H1 (cell line): ENCODE results near the gene MYH9. TPM values are rescaled to one million over a fixed set of nuclear protein-coding genes. Genes with fewer than 3 reads are reported as not detected.

Experiments used
- CTCF ChIA-PET: fragments of 300-600 bp; sonication (Branson Sonifier 250); formaldehyde crosslinking; loops from one replicate; lab custom pipeline; 2021; ENCODE audit not compliant: partially characterized antibody; lab: Charles Lee
- POLR2A ChIA-PET: fragments of 300-600 bp; sonication (Branson Sonifier 250); formaldehyde crosslinking; loops from one replicate; lab custom pipeline; 2021; ENCODE audit warnings: inconsistent platforms; ENCODE audit not compliant: partially characterized antibody; lab: Charles Lee
- DNase-seq, 2 experiments: peaks; one replicate each; pipeline versions ENCODE4 v3.0.0 to v3.0.0-alpha.2; 2010 to 2022; ENCODE audit warnings: low spot score in 2 of 2, low read depth in 1 of 2, mixed read lengths in 1 of 2
- FAIRE-seq: peaks from 2 replicates; lab custom pipeline; 2011; peaks lifted over from hg19 to GRCh38; lab: Jason Lieb, UNC
- H2AFZ ChIP-seq: 2 replicates; pipeline ENCODE4 v1.8.1; 2012; ENCODE audit warnings: low read length, inconsistent platforms
- H2AK5ac ChIP-seq: 2 replicates; pipeline ENCODE4 v1.6.1; 2013; ENCODE audit warnings: low read depth, low read length
- H2BK120ac ChIP-seq: replicated peaks from 2 replicates; pipeline ENCODE3; 2013; ENCODE audit warnings: low read depth, low read length, inconsistent platforms
- H2BK12ac ChIP-seq: 2 replicates; pipeline ENCODE4 v1.6.1; 2013; ENCODE audit warnings: low read depth, low read length
- H2BK15ac ChIP-seq: 2 replicates; pipeline ENCODE4 v1.6.1; 2013; ENCODE audit warnings: low read length
- H2BK20ac ChIP-seq: 2 replicates; pipeline ENCODE4 v1.6.1; 2013; ENCODE audit warnings: low read length
- H2BK5ac ChIP-seq: 2 replicates; pipeline ENCODE4 v1.6.1; 2013; ENCODE audit warnings: low read depth, low read length
- H3K14ac ChIP-seq: 2 replicates; pipeline ENCODE4 v1.6.1; 2013; ENCODE audit warnings: inconsistent platforms; ENCODE audit not compliant: insufficient read length
- H3K18ac ChIP-seq: 2 replicates; pipeline ENCODE4 v1.6.1; 2013; ENCODE audit warnings: low read length; ENCODE audit errors: extremely low read depth
- H3K23ac ChIP-seq: 2 replicates; pipeline ENCODE4 v1.6.1; 2013; ENCODE audit warnings: inconsistent platforms; ENCODE audit not compliant: insufficient read length
- H3K23me2 ChIP-seq: 2 replicates; pipeline ENCODE4 v1.6.1; 2013; ENCODE audit warnings: low read depth, low read length
- H3K27ac ChIP-seq: 2 replicates; pipeline ENCODE4 v1.6.1; 2011; ENCODE audit warnings: low read depth, low read length, inconsistent platforms
- H3K27me3 ChIP-seq, 4 experiments: replicated peaks in 1 of 4; 1 replicate in 1 of 4; 2 replicates in 3 of 4; pipeline versions ENCODE4 v1.6.1 to v1.8.1; 2011 to 2013; ENCODE audit warnings: low read length in 3 of 4, mild to moderate bottlenecking in 3 of 4, inconsistent platforms in 2 of 4, mixed read lengths in 2 of 4, moderate library complexity in 1 of 4; ENCODE audit not compliant: control insufficient read depth in 3 of 4, insufficient read depth in 3 of 4; ENCODE audit errors: extremely low read depth in 1 of 4
- H3K36me3 ChIP-seq, 4 experiments: 2 replicates each; pipeline versions ENCODE4 v1.6.1 to v1.8.1; 2011 to 2013; ENCODE audit warnings: mild to moderate bottlenecking in 4 of 4, low read length in 3 of 4, moderate library complexity in 2 of 4, control low read depth in 1 of 4, inconsistent platforms in 1 of 4; ENCODE audit not compliant: insufficient read depth in 4 of 4, control insufficient read depth in 2 of 4
- H3K4ac ChIP-seq: replicated peaks from 2 replicates; pipeline ENCODE3; 2013; ENCODE audit warnings: low read length, low read depth, mixed read lengths, inconsistent platforms; ENCODE audit not compliant: insufficient read length
- H3K4me1 ChIP-seq, 4 experiments: replicated peaks in 1 of 4; 1 replicate in 1 of 4; 2 replicates in 3 of 4; pipeline versions ENCODE4 v1.6.1 to v1.8.1; 2011 to 2013; ENCODE audit warnings: low read length in 3 of 4, inconsistent platforms in 2 of 4, mixed read lengths in 1 of 4; ENCODE audit not compliant: insufficient read depth in 4 of 4, control insufficient read depth in 3 of 4
- H3K4me2 ChIP-seq, 2 experiments: 2 replicates each; pipeline versions ENCODE4 v1.6.1 to v1.8.1; 2011 to 2013; ENCODE audit warnings: low read depth in 2 of 2, low read length in 2 of 2, control low read depth in 1 of 2, inconsistent platforms in 1 of 2, mild to moderate bottlenecking in 1 of 2; ENCODE audit not compliant: insufficient read depth in 1 of 2
- H3K4me3 ChIP-seq, 4 experiments: fragments of 200-600, 300-600 bp in 1 of 4; sonication (generic), shearing (Covaris generic), sonication (Bioruptor Twin) in 1 of 4; 2 replicates each; pipeline versions ENCODE4 v1.5.1 to v1.8.1; 2011 to 2016; ENCODE audit warnings: low read length in 4 of 4, low read depth in 3 of 4, control low read depth in 2 of 4, inconsistent platforms in 2 of 4, mild to moderate bottlenecking in 2 of 4, mixed read lengths in 1 of 4, moderate library complexity in 1 of 4; ENCODE audit not compliant: insufficient read depth in 2 of 4; ENCODE audit errors: extremely low read depth in 1 of 4
- H3K56ac ChIP-seq: replicated peaks from 2 replicates; pipeline ENCODE3; 2013; ENCODE audit warnings: low read depth, mild to moderate bottlenecking, mixed read lengths, low read length, inconsistent platforms; ENCODE audit not compliant: insufficient read length
- H3K79me1 ChIP-seq: 2 replicates; pipeline ENCODE4 v1.6.1; 2013; ENCODE audit warnings: low read depth, low read length, control low read depth
- H3K79me2 ChIP-seq, 2 experiments: 2 replicates each; pipeline versions ENCODE4 v1.6.1 to v1.8.1; 2012 to 2013; ENCODE audit warnings: low read length in 2 of 2, mild to moderate bottlenecking in 2 of 2, inconsistent platforms in 1 of 2; ENCODE audit not compliant: insufficient read depth in 2 of 2, control insufficient read depth in 1 of 2
- H3K9ac ChIP-seq, 4 experiments: replicated peaks in 1 of 4; 1 replicate in 1 of 4; 2 replicates in 3 of 4; pipeline versions ENCODE4 v1.6.1 to v1.8.1; 2011 to 2013; ENCODE audit warnings: low read depth in 3 of 4, low read length in 3 of 4, control low read depth in 2 of 4, mild to moderate bottlenecking in 2 of 4, moderate library complexity in 2 of 4, inconsistent platforms in 1 of 4; ENCODE audit errors: extremely low read depth in 1 of 4
- H3K9me3 ChIP-seq, 2 experiments: 2 replicates each; pipeline versions ENCODE4 v1.6.1 to v1.8.1; 2012 to 2013; ENCODE audit warnings: mild to moderate bottlenecking in 2 of 2, moderate library complexity in 2 of 2, control low read depth in 1 of 2, inconsistent platforms in 1 of 2, low read depth in 1 of 2, low read length in 1 of 2, mixed read lengths in 1 of 2; ENCODE audit not compliant: insufficient read depth in 2 of 2
- H4K20me1 ChIP-seq, 2 experiments: replicated peaks in 1 of 2; 2 replicates each; pipeline versions ENCODE3 to v1.8.1; 2011 to 2013; ENCODE audit warnings: inconsistent platforms in 2 of 2, low read length in 2 of 2, mild to moderate bottlenecking in 1 of 2; ENCODE audit not compliant: insufficient read depth in 2 of 2, control insufficient read depth in 1 of 2
- H4K5ac ChIP-seq: 2 replicates; pipeline ENCODE4 v1.6.1; 2013; ENCODE audit warnings: low read length, low read depth, mixed read lengths, inconsistent platforms; ENCODE audit not compliant: insufficient read length
- H4K8ac ChIP-seq: 2 replicates; pipeline ENCODE4 v1.8.0; 2013; ENCODE audit warnings: mild to moderate bottlenecking, moderate library complexity, low read length, inconsistent platforms; ENCODE audit not compliant: insufficient read depth; ENCODE audit errors: extremely low read depth
- H4K91ac ChIP-seq: replicated peaks from 2 replicates; pipeline ENCODE3; 2013; ENCODE audit warnings: low read length, mixed read lengths, inconsistent platforms; ENCODE audit not compliant: insufficient read length
- CREB1 ChIP-seq: IDR thresholded peaks from 2 replicates; pipeline ENCODE4 v1.6.1; 2012; ENCODE audit warnings: inconsistent platforms
- EZH2 ChIP-seq: fragments of 200-600 bp; sonication (generic); IDR thresholded peaks from 2 replicates; pipeline ENCODE4 v1.7.1; 2012; ENCODE audit warnings: low read depth, mild to moderate bottlenecking, moderate library complexity, low read length, inconsistent platforms; ENCODE audit not compliant: severe bottlenecking
- NANOG ChIP-seq: IDR thresholded peaks from 2 replicates; pipeline ENCODE4 v1.6.1; 2011; ENCODE audit warnings: low read length, low read depth, mild to moderate bottlenecking, inconsistent platforms; ENCODE audit not compliant: insufficient read depth, poor library complexity, severe bottlenecking
- POLR2A ChIP-seq, 2 experiments: IDR thresholded peaks; 1 replicate in 1 of 2; 2 replicates in 1 of 2; pipeline ENCODE4 v1.6.1; 2011; ENCODE audit warnings: low read depth in 2 of 2, low read length in 2 of 2, mild to moderate bottlenecking in 2 of 2; ENCODE audit errors: control extremely low read depth in 1 of 2
- SP1 ChIP-seq: IDR thresholded peaks from 2 replicates; pipeline ENCODE4 v1.6.1; 2011; ENCODE audit warnings: low read depth, low read length
- TEAD4 ChIP-seq: IDR thresholded peaks from 2 replicates; pipeline ENCODE4 v1.6.1; 2012; ENCODE audit warnings: low read depth, low read length, inconsistent platforms, mixed read lengths
- WGBS, 2 experiments: shearing (Covaris generic) in 1 of 2; methylation state at CpG; one replicate each; pipeline versions ENCODE4 v1.1.6 to v1.1.7; 2013 to 2015; ENCODE audit warnings: low lambda C conversion rate in 2 of 2, mixed read lengths in 2 of 2, inconsistent platforms in 1 of 2, low coverage in 1 of 2, missing lambda C conversion rate in 1 of 2; ENCODE audit not compliant: insufficient replicate concordance in 2 of 2, insufficient coverage in 1 of 2, insufficient read length in 1 of 2; ENCODE audit errors: extremely low coverage in 1 of 2, missing lambda C conversion rate in 1 of 2; 5-methylcytosine and 5-hydroxymethylcytosine counted together
- polyA plus RNA-seq, 7 experiments: library from polyadenylated mRNA; depleted of rRNA in 3 of 7; stranded (reverse) in 5 of 7; unstranded in 2 of 7; fragments of >200 nt in 5 of 7; fragments of 200-250 nt in 2 of 7; gene quantifications; 1 replicate in 5 of 7; 2 replicates in 1 of 7; 4 replicates in 1 of 7; pipeline versions ENCODE4 v1.2.1 to v1.2.3, GENCODE V29; 2011 to 2013; ENCODE audit warnings: missing spikeins in 2 of 7, mixed read lengths in 2 of 7
- total RNA-seq: library from RNA; stranded (reverse); fragmentation: NEBNext Ultra II Directional; extraction: Animal tissue kit (Norgen Biotek cat#: 25700); gene quantifications from 2 replicates; pipeline ENCODE4 v1.2.1, GENCODE V29; 2021

Gene MYH9
- total and polyA plus RNA-seq, 2 of the 8 experiments (the other 6 are each of a cell fraction or from before 2014, with no cell fraction given): 24.9 to 322 TPM

DNA sequence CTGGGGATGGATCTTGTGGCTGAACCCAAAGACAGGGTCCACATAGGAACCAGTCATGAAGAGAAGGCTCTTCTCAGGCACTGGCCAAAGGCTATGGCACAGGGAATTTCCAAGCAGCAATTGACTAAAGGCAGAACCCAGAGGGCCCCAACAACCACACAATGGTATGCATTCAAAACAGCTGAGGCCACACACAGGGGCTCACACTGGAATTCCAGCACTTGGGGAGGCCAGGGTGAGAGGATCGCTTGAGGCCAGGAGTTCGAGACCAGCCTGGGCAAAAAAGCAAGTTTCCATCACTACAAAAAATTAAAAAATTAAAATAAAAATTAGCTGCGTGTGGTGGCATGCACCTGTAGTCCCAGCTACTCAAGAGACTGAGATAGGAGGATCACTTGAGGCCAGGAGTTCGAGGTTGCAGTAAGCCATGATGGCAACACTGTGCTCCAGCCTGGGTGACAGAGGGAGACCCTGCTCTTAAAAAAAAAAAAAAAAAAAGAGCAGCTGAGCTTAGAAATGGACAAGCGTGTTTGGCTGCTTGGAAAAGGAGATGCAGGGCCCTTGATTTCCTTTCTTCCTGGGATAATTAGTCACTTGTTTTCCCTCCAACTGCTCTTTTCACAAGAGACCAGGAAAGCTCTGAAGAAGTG is 44.6 kb downstream of the MYH9 start:
- FAIRE-seq (no peak), DNase-seq (no peak)
- Histone ChIP-seq H4K91ac (no peak overlapping the region), H3K4ac (no peak overlapping the region), H4K5ac (no peak overlapping the region), H2BK5ac (no peak overlapping the region; the same call in 1 of the 2 replicates), H2AK5ac (0 out of 2 replicates have a peak overlapping the region, but pooled peaks have one; percentile 75), H3K9ac (no peak overlapping the region), H3K14ac (no peak overlapping the region), H3K4me3 (no peak overlapping the region), H3K23me2 (no peaks in the 10 kb centered on the region), H4K8ac (no peak overlapping the region), H3K4me2 (no peak overlapping the region), H3K79me1 (peaks cover 17% of the 10 kb centered on the region), H3K79me2 (peaks cover 0 to 71% of the 10 kb centered on the region in 2 experiments; a peak in 2 of 4 replicates), H3K56ac (no peak overlapping the region), H2BK20ac (no peak overlapping the region), H3K27me3 (no peaks in the 10 kb centered on the region), H2AFZ (no peak overlapping the region)
- ChIA-PET CTCF (interaction anchor here (0.9 to 4.0 kb wide), 4 partner anchors 9 to 128 kb away, joined by 3 to 21 read pairs (median 6); no protein-coding TSS in a partner anchor), POLR2A (interaction anchor here (0.8 to 8.4 kb wide), 6 partner anchors 11 to 46 kb away, joined by 3 to 39 read pairs (median 4); no protein-coding TSS in a partner anchor)
- WGBS, 2 experiments: 80% methylated on average over 4 of the region's 5 CpGs; no CpG with 5 or more reads in 1 of the 2 experiments
- TF ChIP-seq TEAD4 (0 out of 2 replicates have a peak, but pooled peaks have one; percentile 30), CREB1 (no peak), NANOG (no peak), EZH2 (no peak), POLR2A (IDR thresholded peaks at IDR 0.05; ENCODE audit: control extremely low read depth in 1 of 2, low read depth in 2 of 2, low read length in 2 of 2) (no peak), SP1 (no peak)
- TF ChIP-seq, all 59 proteins: peak for 1
- H2BK120ac ChIP-seq: no peak overlapping the region
- peaks cover 0 to 3% (median under 1%) of the 10 kb centered on the region in 4 experiments; a peak in 5 of 7 replicates for H3K4me1 ChIP-seq
- no peak overlapping the region for H2BK15ac ChIP-seq
- no peak overlapping the region for H3K27ac ChIP-seq
- no peak overlapping the region for H3K23ac ChIP-seq
- H3K18ac ChIP-seq: no peak overlapping the region
- H4K20me1 ChIP-seq: peaks cover 7 to 27% of the 10 kb centered on the region in 2 experiments
- peaks cover 16 to 37% (median 26%) of the 10 kb centered on the region in 4 experiments for H3K36me3 ChIP-seq
- H2BK12ac ChIP-seq: 0 out of 2 replicates have a peak overlapping the region, but pooled peaks have one; percentile 50
- no peaks in the 10 kb centered on the region for H3K9me3 ChIP-seq
